HCT116 (cell line): ENCODE measurements around the gene SDK1. TPM values are rescaled to one million over a fixed set of nuclear protein-coding genes. Genes with fewer than 3 reads are reported as not detected.

Source experiments
- ATAC-seq: fragments of 200-7000 bp; cut with Tn5 transposase; 2 replicates; pipeline ENCODE4 v1.9.1; 2020; ENCODE audit warnings: mild to moderate bottlenecking, moderate library complexity
- BruUV-seq: library from RNA; stranded (reverse); fragments of 400-500 nt; replicated peaks from 2 replicates; lab custom pipeline; 2021; lab: Mats Ljungman, UMichigan
- CTCF ChIA-PET: fragments of 300-600 bp; sonication (Branson Sonifier 250); formaldehyde crosslinking; loops from one replicate; lab custom pipeline; 2021; ENCODE audit warnings: antibody characterized with exemption; lab: Charles Lee
- POLR2A ChIA-PET: fragments of 300-600, 350-600 bp; sonication (Branson Sonifier 250); formaldehyde crosslinking; loops from one replicate; lab custom pipeline; 2021; ENCODE audit warnings: antibody characterized with exemption; lab: Charles Lee
- RAD21 ChIA-PET, 2 experiments: fragments of 300-600 bp; sonication (Branson Sonifier 250); formaldehyde crosslinking; loops; one replicate each; lab custom pipeline; 2023; ENCODE audit warnings: low total read pairs in 2 of 2; ENCODE audit not compliant: uncharacterized antibody in 2 of 2, unreplicated experiment in 2 of 2, low non-redundant PET in 1 of 2; lab: Charles Lee
- DNase-seq: peaks from one replicate; pipeline ENCODE4 v3.0.0-alpha.2; 2010; ENCODE audit warnings: low read depth, low spot score
- H2AFZ ChIP-seq: fragments of 200-600 bp; shearing (Covaris generic), sonication (generic); 2 replicates; pipeline ENCODE4 v1.6.1; 2017; ENCODE audit warnings: low read depth, mixed run types, mixed read lengths, antibody characterized with exemption, low read length; ENCODE audit not compliant: poor library complexity, severe bottlenecking
- H3K27ac ChIP-seq: 2 replicates; pipeline ENCODE4 v1.5.1; 2012; ENCODE audit warnings: low read depth, low read length
- H3K27me3 ChIP-seq: fragments of 200-600 bp; sonication (generic); 2 replicates; pipeline ENCODE4 v1.6.1; 2016; ENCODE audit warnings: mixed run types, low read length, mixed read lengths; ENCODE audit not compliant: insufficient read depth
- H3K36me3 ChIP-seq, 2 experiments: fragments of 200-500 bp in 1 of 2; fragments of 200-600 bp in 1 of 2; sonication (Bioruptor generic) in 1 of 2; sonication (generic) in 1 of 2; 2 replicates each; pipeline versions ENCODE4 v1.5.1 to v1.6.1; 2014 to 2016; ENCODE audit warnings: low read length in 2 of 2, inconsistent platforms in 1 of 2, mixed read lengths in 1 of 2, mixed run types in 1 of 2; ENCODE audit not compliant: insufficient read depth in 2 of 2, control insufficient read depth in 1 of 2
- H3K4me1 ChIP-seq, 2 experiments: fragments of 200-600 bp in 1 of 2; sonication (generic) in 1 of 2; 2 replicates each; pipeline versions ENCODE4 v1.5.1 to v1.6.1; 2012 to 2017; ENCODE audit warnings: low read length in 2 of 2, inconsistent platforms in 1 of 2, mild to moderate bottlenecking in 1 of 2, mixed read lengths in 1 of 2, mixed run types in 1 of 2, moderate library complexity in 1 of 2; ENCODE audit not compliant: insufficient read depth in 2 of 2, control insufficient read depth in 1 of 2
- H3K4me2 ChIP-seq: fragments of 200-600 bp; sonication (generic); 2 replicates; pipeline ENCODE4 v1.6.1; 2017; ENCODE audit warnings: mixed run types, low read length, mixed read lengths
- H3K4me3 ChIP-seq, 2 experiments: fragments of 200-600 bp in 1 of 2; sonication (generic) in 1 of 2; replicated peaks in 1 of 2; 2 replicates each; pipeline ENCODE4 v1.5.1; 2011 to 2016; ENCODE audit warnings: low read length in 2 of 2, control low read depth in 1 of 2, low read depth in 1 of 2, mild to moderate bottlenecking in 1 of 2, mixed read lengths in 1 of 2, mixed run types in 1 of 2
- H3K79me2 ChIP-seq: fragments of 200-600 bp; sonication (generic); 2 replicates; pipeline ENCODE4 v1.6.1; 2017; ENCODE audit warnings: mild to moderate bottlenecking, mixed run types, low read length, moderate library complexity, mixed read lengths; ENCODE audit not compliant: insufficient read depth
- H3K9ac ChIP-seq: fragments of 200-600 bp; sonication (generic); 2 replicates; pipeline ENCODE4 v1.6.1; 2016; ENCODE audit warnings: low read length, mixed read lengths
- H3K9me2 ChIP-seq: fragments of 200-600 bp; sonication (generic), shearing (Covaris generic); 2 replicates; pipeline ENCODE4 v1.6.1; 2017; ENCODE audit warnings: mixed run types, mild to moderate bottlenecking, moderate library complexity; ENCODE audit not compliant: insufficient read depth
- H3K9me3 ChIP-seq, 2 experiments: fragments of 200-500 bp in 1 of 2; fragments of 200-600 bp in 1 of 2; sonication (Bioruptor generic) in 1 of 2; sonication (generic) in 1 of 2; 2 replicates each; pipeline ENCODE4 v1.6.1; 2014 to 2017; ENCODE audit warnings: low read length in 2 of 2, mixed read lengths in 2 of 2, inconsistent platforms in 1 of 2, low read depth in 1 of 2, mild to moderate bottlenecking in 1 of 2, mixed run types in 1 of 2, moderate library complexity in 1 of 2; ENCODE audit not compliant: control insufficient read depth in 1 of 2, insufficient read depth in 1 of 2
- H4K20me1 ChIP-seq: fragments of 200-600 bp; sonication (generic), shearing (Covaris generic); 2 replicates; pipeline ENCODE4 v1.6.1; 2017; ENCODE audit warnings: mixed run types, mild to moderate bottlenecking, moderate library complexity; ENCODE audit not compliant: insufficient read depth
- CEBPB ChIP-seq: IDR thresholded peaks from 2 replicates; pipeline ENCODE4 v1.6.1; 2012; ENCODE audit warnings: low read depth
- EGR1 ChIP-seq: IDR thresholded peaks from 2 replicates; pipeline ENCODE4 v1.6.1; 2012; ENCODE audit warnings: low read depth
- EZH2phosphoT487 ChIP-seq: fragments of 200-600 bp; IDR thresholded peaks from 2 replicates; pipeline ENCODE4 v1.6.1; 2018; ENCODE audit warnings: antibody characterized with exemption, borderline replicate concordance
- RAD21 ChIP-seq: IDR thresholded peaks from 2 replicates; pipeline ENCODE4 v1.6.1; 2012; ENCODE audit warnings: low read depth, mild to moderate bottlenecking
- SP1 ChIP-seq: IDR thresholded peaks from 2 replicates; pipeline ENCODE4 v1.6.1; 2012; ENCODE audit warnings: low read depth
- intact Hi-C: fragments of 100-400 bp; cut with micrococcal nuclease; formaldehyde crosslinking; loops from 2 replicates; pipeline ENCODE4 v1.10.0; 2022
- total RNA-seq: library from RNA; stranded (reverse); gene quantifications from one replicate; pipeline ENCODE4 v1.2.1, GENCODE V29; 2021; ENCODE audit not compliant: unreplicated experiment
- TF ChIP-seq, protein P1 (sequence below): IDR thresholded peaks from 2 replicates; pipeline ENCODE4 v1.6.1; 2012
- TF ChIP-seq, protein P2 (sequence below), 3 experiments: fragments of 200-600 bp in 1 of 3; sonication (generic) in 1 of 3; IDR thresholded peaks in 2 of 3; conservative IDR thresholded peaks in 1 of 3; 2 replicates each; pipeline ENCODE4 v1.5.1; 2012 to 2017; ENCODE audit warnings: low read depth in 2 of 3, low read length in 2 of 3, antibody characterized with exemption in 1 of 3, borderline replicate concordance in 1 of 3, control low read depth in 1 of 3, mild to moderate bottlenecking in 1 of 3, mixed read lengths in 1 of 3, mixed run types in 1 of 3, moderate library complexity in 1 of 3; ENCODE audit not compliant: insufficient read depth in 1 of 3
- TF ChIP-seq, protein P3 (sequence below): IDR thresholded peaks from 2 replicates; pipeline ENCODE4 v1.6.1; 2011; ENCODE audit warnings: mild to moderate bottlenecking, low read length, moderate library complexity; ENCODE audit not compliant: insufficient replicate concordance; ENCODE audit errors: extremely low read depth

SDK1 gene
- total RNA-seq, 1 experiment from 2014 or later, result 0.05 TPM

DNA sequence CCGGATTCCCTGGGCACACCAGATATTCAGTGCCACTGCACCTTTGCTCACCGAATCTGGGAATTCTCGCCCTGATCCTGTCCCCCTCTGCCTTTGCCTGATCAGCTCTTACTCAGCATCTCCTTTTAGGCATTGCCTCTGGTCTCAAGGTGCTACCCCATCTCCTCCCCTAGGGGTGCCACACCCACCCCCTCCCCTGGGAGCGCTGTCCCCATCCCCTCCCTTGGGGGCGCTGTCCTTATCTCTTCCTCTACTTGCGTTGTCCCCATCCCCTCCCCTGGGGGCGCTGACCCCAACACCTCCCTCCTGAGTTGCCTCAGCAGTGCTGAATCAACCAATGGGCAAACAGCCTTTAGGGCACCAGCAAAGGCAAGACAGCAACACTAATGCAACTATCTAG lies 694.1 kb downstream of the SDK1 start:
- Histone ChIP-seq H3K27me3 (0 out of 2 replicates have a peak, but pooled peaks cover 5% of the 10 kb centered on the region), H3K27ac (no peak overlapping the region), H3K9ac (no peak overlapping the region), H3K4me3 (no peak overlapping the region), H4K20me1 (no peaks in the 10 kb centered on the region), H3K79me2 (no peaks in the 10 kb centered on the region), H3K36me3 (no peaks in the 10 kb centered on the region), H3K4me2 (no peak overlapping the region), H3K9me3 (no peaks in the 10 kb centered on the region), H2AFZ (no peak overlapping the region), H3K4me1 (no peaks in the 10 kb centered on the region), H3K9me2 (no peaks in the 10 kb centered on the region)
- no peak for DNase-seq
- ChIA-PET POLR2A (no interaction called here), RAD21 (no interaction called here), CTCF (no interaction called here)
- ATAC-seq, result peak; percentile 73
- intact Hi-C loops, result no loop called here
- no TSS peak for BruUV-seq
- TF ChIP-seq RAD21 (no peak), SP1 (no peak), EZH2phosphoT487 (no peak), EGR1 (no peak), CEBPB (no peak)
- TF ChIP-seq, protein P1, sequence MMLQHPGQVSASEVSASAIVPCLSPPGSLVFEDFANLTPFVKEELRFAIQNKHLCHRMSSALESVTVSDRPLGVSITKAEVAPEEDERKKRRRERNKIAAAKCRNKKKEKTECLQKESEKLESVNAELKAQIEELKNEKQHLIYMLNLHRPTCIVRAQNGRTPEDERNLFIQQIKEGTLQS, result no peak
- TF ChIP-seq, protein P2, sequence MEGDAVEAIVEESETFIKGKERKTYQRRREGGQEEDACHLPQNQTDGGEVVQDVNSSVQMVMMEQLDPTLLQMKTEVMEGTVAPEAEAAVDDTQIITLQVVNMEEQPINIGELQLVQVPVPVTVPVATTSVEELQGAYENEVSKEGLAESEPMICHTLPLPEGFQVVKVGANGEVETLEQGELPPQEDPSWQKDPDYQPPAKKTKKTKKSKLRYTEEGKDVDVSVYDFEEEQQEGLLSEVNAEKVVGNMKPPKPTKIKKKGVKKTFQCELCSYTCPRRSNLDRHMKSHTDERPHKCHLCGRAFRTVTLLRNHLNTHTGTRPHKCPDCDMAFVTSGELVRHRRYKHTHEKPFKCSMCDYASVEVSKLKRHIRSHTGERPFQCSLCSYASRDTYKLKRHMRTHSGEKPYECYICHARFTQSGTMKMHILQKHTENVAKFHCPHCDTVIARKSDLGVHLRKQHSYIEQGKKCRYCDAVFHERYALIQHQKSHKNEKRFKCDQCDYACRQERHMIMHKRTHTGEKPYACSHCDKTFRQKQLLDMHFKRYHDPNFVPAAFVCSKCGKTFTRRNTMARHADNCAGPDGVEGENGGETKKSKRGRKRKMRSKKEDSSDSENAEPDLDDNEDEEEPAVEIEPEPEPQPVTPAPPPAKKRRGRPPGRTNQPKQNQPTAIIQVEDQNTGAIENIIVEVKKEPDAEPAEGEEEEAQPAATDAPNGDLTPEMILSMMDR (IDR thresholded peaks at IDR 0.05 in 2 of 3, conservative IDR thresholded peaks at IDR 0.05 in 1 of 3; ENCODE audit: borderline replicate concordance in 1 of 3, insufficient read depth in 1 of 3, low read depth in 2 of 3, low read length in 2 of 3), result peak; percentile 24 to 65 (median 38); a peak in 4 of 6 replicates
- TF ChIP-seq, protein P3, sequence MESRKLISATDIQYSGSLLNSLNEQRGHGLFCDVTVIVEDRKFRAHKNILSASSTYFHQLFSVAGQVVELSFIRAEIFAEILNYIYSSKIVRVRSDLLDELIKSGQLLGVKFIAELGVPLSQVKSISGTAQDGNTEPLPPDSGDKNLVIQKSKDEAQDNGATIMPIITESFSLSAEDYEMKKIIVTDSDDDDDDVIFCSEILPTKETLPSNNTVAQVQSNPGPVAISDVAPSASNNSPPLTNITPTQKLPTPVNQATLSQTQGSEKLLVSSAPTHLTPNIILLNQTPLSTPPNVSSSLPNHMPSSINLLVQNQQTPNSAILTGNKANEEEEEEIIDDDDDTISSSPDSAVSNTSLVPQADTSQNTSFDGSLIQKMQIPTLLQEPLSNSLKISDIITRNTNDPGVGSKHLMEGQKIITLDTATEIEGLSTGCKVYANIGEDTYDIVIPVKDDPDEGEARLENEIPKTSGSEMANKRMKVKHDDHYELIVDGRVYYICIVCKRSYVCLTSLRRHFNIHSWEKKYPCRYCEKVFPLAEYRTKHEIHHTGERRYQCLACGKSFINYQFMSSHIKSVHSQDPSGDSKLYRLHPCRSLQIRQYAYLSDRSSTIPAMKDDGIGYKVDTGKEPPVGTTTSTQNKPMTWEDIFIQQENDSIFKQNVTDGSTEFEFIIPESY, result no peak
